GM23338 (cell line): Measurements from ENCODE around the gene MYO7B.
"Not testable (repeated sequence)": the region's sequence is repeated elsewhere in the genome, so short reads cannot be mapped to it uniquely, and the experiment has no call there.

Source experiments
- CREB1 ChIP-seq: fragments of 250-450 bp; sonication (Bioruptor Pico); IDR thresholded peaks from 2 replicates; pipeline ENCODE4 v1.5.0; 2020; ENCODE audit warnings: low read depth, mild to moderate bottlenecking, moderate library complexity
- EZH2 ChIP-seq: fragments of 200-600 bp; sonication (generic); IDR thresholded peaks from one replicate; pipeline ENCODE4 v1.8.0; 2017; ENCODE audit warnings: antibody characterized with exemption, mild to moderate bottlenecking, low read depth; ENCODE audit not compliant: unreplicated experiment
- EZH2phosphoT487 ChIP-seq: fragments of 200-600 bp; sonication (generic); IDR thresholded peaks from one replicate; pipeline ENCODE4 v1.8.1; 2018; ENCODE audit warnings: antibody characterized with exemption; ENCODE audit not compliant: unreplicated experiment
- JUNB ChIP-seq: IDR thresholded peaks from one replicate; pipeline ENCODE4 v1.6.1; 2016; ENCODE audit warnings: antibody characterized with exemption; ENCODE audit not compliant: unreplicated experiment
- NANOG ChIP-seq: IDR thresholded peaks from 2 replicates; pipeline ENCODE4 v1.6.1; 2016; ENCODE audit warnings: antibody characterized with exemption, borderline replicate concordance
- POLR2AphosphoS5 ChIP-seq: IDR thresholded peaks from 2 replicates; pipeline ENCODE4 v1.6.1; 2016; ENCODE audit warnings: antibody characterized with exemption, low read depth
- STAT1 ChIP-seq: IDR thresholded peaks from one replicate; pipeline ENCODE4 v1.6.1; 2016; ENCODE audit warnings: antibody characterized with exemption; ENCODE audit not compliant: unreplicated experiment
- ZNF114 ChIP-seq: fragments of 250-450 bp; sonication (Bioruptor Pico); IDR thresholded peaks from 2 replicates; pipeline ENCODE4 v1.5.0; 2020; ENCODE audit warnings: mild to moderate bottlenecking, moderate library complexity
- ZNF331 ChIP-seq: fragments of 250-450 bp; sonication (Bioruptor Pico); IDR thresholded peaks from 2 replicates; pipeline ENCODE4 v1.5.0; 2020; ENCODE audit warnings: low read depth, mild to moderate bottlenecking, moderate library complexity
- TF ChIP-seq, protein P1 (sequence below), 2 experiments: fragments of 200-600 bp in 1 of 2; sonication (generic) in 1 of 2; conservative IDR thresholded peaks; 2 replicates each; pipeline versions ENCODE4 v1.5.1 to v1.6.1; 2016 to 2017; ENCODE audit warnings: antibody characterized with exemption in 2 of 2, low read depth in 2 of 2, mild to moderate bottlenecking in 2 of 2, moderate library complexity in 1 of 2
- TF ChIP-seq, protein P2 (sequence below): IDR thresholded peaks from one replicate; pipeline ENCODE4 v1.6.1; 2018; ENCODE audit warnings: antibody characterized with exemption; ENCODE audit not compliant: unreplicated experiment
- TF ChIP-seq, protein P3 (sequence below): fragments of 250-450 bp; sonication (Bioruptor Pico); IDR thresholded peaks from 2 replicates; pipeline ENCODE4 v1.5.0; 2020; ENCODE audit warnings: mild to moderate bottlenecking, moderate library complexity
- TF ChIP-seq, protein P4 (sequence below): IDR thresholded peaks from 2 replicates; pipeline ENCODE4 v1.6.1; 2016; ENCODE audit warnings: antibody characterized with exemption

DNA sequence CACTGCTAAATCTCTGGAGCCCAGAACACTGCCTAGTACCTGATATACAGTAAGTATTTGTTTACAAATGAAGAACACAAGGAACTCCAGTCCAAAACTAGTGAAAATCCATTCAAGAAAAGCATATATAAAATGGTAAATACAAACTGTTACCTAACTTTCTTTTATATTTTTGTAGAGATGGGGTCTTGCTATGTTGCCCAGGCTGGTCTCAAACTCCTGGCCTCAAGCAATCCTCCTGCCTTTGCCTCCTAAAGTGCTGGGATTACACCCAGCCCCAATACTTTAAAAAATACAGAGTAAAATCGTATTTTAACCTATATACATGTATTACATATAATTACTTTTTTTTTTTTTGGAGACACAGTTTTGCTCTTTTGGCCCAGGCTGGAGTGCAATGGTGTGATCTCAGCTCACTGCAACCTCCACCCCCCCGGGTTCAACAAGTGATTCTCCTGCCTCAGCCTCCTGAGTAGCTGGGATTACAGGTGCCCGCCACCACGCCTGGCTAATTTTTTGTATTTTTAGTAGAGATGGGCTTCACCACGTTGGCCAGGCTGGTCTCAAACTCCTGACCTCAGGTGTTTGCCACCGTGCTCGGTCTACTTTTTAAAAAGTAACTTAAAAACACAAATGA lies 11.2 kb upstream of the MYO7B start:
- TF ChIP-seq EZH2; POLR2AphosphoS5; EZH2phosphoT487; CREB1 (CRISPR knock-in tag); JUNB; ZNF114 (CRISPR knock-in tag); NANOG; ZNF331 (CRISPR knock-in tag); STAT1: not testable (repeated sequence)
- TF ChIP-seq, protein P1, sequence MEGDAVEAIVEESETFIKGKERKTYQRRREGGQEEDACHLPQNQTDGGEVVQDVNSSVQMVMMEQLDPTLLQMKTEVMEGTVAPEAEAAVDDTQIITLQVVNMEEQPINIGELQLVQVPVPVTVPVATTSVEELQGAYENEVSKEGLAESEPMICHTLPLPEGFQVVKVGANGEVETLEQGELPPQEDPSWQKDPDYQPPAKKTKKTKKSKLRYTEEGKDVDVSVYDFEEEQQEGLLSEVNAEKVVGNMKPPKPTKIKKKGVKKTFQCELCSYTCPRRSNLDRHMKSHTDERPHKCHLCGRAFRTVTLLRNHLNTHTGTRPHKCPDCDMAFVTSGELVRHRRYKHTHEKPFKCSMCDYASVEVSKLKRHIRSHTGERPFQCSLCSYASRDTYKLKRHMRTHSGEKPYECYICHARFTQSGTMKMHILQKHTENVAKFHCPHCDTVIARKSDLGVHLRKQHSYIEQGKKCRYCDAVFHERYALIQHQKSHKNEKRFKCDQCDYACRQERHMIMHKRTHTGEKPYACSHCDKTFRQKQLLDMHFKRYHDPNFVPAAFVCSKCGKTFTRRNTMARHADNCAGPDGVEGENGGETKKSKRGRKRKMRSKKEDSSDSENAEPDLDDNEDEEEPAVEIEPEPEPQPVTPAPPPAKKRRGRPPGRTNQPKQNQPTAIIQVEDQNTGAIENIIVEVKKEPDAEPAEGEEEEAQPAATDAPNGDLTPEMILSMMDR (conservative IDR thresholded peaks at IDR 0.05; ENCODE audit: low read depth in 2 of 2), result not testable (repeated sequence)
- TF ChIP-seq, protein P2, sequence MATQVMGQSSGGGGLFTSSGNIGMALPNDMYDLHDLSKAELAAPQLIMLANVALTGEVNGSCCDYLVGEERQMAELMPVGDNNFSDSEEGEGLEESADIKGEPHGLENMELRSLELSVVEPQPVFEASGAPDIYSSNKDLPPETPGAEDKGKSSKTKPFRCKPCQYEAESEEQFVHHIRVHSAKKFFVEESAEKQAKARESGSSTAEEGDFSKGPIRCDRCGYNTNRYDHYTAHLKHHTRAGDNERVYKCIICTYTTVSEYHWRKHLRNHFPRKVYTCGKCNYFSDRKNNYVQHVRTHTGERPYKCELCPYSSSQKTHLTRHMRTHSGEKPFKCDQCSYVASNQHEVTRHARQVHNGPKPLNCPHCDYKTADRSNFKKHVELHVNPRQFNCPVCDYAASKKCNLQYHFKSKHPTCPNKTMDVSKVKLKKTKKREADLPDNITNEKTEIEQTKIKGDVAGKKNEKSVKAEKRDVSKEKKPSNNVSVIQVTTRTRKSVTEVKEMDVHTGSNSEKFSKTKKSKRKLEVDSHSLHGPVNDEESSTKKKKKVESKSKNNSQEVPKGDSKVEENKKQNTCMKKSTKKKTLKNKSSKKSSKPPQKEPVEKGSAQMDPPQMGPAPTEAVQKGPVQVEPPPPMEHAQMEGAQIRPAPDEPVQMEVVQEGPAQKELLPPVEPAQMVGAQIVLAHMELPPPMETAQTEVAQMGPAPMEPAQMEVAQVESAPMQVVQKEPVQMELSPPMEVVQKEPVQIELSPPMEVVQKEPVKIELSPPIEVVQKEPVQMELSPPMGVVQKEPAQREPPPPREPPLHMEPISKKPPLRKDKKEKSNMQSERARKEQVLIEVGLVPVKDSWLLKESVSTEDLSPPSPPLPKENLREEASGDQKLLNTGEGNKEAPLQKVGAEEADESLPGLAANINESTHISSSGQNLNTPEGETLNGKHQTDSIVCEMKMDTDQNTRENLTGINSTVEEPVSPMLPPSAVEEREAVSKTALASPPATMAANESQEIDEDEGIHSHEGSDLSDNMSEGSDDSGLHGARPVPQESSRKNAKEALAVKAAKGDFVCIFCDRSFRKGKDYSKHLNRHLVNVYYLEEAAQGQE, result not testable (repeated sequence)
- TF ChIP-seq, protein P3, sequence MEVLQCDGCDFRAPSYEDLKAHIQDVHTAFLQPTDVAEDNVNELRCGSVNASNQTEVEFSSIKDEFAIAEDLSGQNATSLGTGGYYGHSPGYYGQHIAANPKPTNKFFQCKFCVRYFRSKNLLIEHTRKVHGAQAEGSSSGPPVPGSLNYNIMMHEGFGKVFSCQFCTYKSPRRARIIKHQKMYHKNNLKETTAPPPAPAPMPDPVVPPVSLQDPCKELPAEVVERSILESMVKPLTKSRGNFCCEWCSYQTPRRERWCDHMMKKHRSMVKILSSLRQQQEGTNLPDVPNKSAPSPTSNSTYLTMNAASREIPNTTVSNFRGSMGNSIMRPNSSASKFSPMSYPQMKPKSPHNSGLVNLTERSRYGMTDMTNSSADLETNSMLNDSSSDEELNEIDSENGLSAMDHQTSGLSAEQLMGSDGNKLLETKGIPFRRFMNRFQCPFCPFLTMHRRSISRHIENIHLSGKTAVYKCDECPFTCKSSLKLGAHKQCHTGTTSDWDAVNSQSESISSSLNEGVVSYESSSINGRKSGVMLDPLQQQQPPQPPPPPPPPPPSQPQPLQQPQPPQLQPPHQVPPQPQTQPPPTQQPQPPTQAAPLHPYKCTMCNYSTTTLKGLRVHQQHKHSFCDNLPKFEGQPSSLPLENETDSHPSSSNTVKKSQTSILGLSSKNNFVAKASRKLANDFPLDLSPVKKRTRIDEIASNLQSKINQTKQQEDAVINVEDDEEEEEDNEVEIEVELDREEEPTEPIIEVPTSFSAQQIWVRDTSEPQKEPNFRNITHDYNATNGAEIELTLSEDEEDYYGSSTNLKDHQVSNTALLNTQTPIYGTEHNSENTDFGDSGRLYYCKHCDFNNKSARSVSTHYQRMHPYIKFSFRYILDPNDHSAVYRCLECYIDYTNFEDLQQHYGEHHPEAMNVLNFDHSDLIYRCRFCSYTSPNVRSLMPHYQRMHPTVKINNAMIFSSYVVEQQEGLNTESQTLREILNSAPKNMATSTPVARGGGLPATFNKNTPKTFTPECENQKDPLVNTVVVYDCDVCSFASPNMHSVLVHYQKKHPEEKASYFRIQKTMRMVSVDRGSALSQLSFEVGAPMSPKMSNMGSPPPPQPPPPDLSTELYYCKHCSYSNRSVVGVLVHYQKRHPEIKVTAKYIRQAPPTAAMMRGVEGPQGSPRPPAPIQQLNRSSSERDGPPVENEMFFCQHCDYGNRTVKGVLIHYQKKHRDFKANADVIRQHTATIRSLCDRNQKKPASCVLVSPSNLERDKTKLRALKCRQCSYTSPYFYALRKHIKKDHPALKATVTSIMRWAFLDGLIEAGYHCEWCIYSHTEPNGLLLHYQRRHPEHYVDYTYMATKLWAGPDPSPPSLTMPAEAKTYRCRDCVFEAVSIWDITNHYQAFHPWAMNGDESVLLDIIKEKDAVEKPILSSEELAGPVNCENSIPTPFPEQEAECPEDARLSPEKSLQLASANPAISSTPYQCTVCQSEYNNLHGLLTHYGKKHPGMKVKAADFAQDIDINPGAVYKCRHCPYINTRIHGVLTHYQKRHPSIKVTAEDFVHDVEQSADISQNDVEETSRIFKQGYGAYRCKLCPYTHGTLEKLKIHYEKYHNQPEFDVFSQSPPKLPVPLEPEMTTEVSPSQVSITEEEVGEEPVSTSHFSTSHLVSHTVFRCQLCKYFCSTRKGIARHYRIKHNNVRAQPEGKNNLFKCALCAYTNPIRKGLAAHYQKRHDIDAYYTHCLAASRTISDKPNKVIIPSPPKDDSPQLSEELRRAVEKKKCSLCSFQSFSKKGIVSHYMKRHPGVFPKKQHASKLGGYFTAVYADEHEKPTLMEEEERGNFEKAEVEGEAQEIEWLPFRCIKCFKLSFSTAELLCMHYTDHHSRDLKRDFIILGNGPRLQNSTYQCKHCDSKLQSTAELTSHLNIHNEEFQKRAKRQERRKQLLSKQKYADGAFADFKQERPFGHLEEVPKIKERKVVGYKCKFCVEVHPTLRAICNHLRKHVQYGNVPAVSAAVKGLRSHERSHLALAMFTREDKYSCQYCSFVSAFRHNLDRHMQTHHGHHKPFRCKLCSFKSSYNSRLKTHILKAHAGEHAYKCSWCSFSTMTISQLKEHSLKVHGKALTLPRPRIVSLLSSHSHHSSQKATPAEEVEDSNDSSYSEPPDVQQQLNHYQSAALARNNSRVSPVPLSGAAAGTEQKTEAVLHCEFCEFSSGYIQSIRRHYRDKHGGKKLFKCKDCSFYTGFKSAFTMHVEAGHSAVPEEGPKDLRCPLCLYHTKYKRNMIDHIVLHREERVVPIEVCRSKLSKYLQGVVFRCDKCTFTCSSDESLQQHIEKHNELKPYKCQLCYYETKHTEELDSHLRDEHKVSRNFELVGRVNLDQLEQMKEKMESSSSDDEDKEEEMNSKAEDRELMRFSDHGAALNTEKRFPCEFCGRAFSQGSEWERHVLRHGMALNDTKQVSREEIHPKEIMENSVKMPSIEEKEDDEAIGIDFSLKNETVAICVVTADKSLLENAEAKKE, result not testable (repeated sequence)
- TF ChIP-seq, protein P4, sequence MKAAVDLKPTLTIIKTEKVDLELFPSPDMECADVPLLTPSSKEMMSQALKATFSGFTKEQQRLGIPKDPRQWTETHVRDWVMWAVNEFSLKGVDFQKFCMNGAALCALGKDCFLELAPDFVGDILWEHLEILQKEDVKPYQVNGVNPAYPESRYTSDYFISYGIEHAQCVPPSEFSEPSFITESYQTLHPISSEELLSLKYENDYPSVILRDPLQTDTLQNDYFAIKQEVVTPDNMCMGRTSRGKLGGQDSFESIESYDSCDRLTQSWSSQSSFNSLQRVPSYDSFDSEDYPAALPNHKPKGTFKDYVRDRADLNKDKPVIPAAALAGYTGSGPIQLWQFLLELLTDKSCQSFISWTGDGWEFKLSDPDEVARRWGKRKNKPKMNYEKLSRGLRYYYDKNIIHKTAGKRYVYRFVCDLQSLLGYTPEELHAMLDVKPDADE, result not testable (repeated sequence)
